Measurements from ENCODE around the gene ADAMTS13. TPM values are rescaled to one million over a fixed set of nuclear protein-coding genes. Genes with fewer than 3 reads are reported as not detected.

ADAMTS13 gene
- total and polyA plus RNA-seq, 2 donors (not counting 1 experiment from before 2014, with no cell fraction given) = 0.78 to 3.1 TPM

DNA sequence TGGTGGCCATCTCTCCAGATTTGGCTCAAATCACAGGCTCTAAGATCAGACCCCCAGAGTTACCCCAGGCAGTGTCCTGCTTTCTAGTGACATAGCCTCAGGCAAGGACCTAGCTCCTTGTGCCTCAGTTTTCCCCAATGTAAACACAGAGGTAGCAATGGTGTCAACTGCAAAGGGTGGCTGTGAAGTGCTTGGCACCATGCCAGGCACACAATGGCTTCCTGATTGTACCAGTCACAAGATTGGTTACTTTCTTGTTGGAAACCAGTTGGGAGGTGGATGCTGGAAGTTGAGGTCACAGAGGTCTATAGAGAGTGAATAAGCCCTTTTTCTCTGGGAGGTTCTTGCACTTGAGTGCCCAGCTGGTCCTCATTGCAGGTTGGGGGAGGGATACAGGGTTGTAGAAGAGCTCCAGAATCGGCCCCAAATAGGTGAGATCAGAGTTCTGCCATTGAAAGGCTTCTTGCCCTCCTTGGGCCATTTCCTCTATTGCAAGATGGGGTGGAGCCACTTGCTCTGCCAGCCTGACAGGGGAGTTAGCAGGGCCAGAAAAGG lies 43.7 kb upstream of the ADAMTS13 start:
- no peak for DNase-seq (ENCODE audit: low read depth in 2 of 2)
- Histone ChIP-seq H3K4me3 (replicated peaks in 1 of 4; ENCODE audit: control extremely low read depth in 1 of 4, insufficient read depth in 1 of 4, low read depth in 3 of 4, low read length in 4 of 4) (no peak overlapping the region), H3K27me3 (ENCODE audit: control insufficient read depth, insufficient read depth, low read length) (no peaks in the 10 kb centered on the region), H3K9ac (ENCODE audit: insufficient read depth, low read length) (no peak overlapping the region), H3K27ac (ENCODE audit: insufficient read depth, low read length) (no peak overlapping the region), H3K4me1 (ENCODE audit: control insufficient read depth, extremely low read depth, insufficient read depth, low read length) (peaks cover 2% of the 10 kb centered on the region), H3K4me2 (ENCODE audit: extremely low read depth, insufficient read depth, low read length) (no peak overlapping the region), H4K20me1 (ENCODE audit: control insufficient read depth, extremely low read depth, insufficient read depth, low read length) (no peaks in the 10 kb centered on the region), H3K36me3 (ENCODE audit: control insufficient read depth, insufficient read depth, low read length) (no peaks in the 10 kb centered on the region), H3K9me3 (ENCODE audit: control insufficient read depth, insufficient read depth, low read depth, low read length) (no peaks in the 10 kb centered on the region), H3K79me2 (ENCODE audit: control insufficient read depth, insufficient read depth, low read length) (peaks cover 23% of the 10 kb centered on the region), H2AFZ (ENCODE audit: low read length) (no peak overlapping the region)
- TF ChIP-seq, protein P1, sequence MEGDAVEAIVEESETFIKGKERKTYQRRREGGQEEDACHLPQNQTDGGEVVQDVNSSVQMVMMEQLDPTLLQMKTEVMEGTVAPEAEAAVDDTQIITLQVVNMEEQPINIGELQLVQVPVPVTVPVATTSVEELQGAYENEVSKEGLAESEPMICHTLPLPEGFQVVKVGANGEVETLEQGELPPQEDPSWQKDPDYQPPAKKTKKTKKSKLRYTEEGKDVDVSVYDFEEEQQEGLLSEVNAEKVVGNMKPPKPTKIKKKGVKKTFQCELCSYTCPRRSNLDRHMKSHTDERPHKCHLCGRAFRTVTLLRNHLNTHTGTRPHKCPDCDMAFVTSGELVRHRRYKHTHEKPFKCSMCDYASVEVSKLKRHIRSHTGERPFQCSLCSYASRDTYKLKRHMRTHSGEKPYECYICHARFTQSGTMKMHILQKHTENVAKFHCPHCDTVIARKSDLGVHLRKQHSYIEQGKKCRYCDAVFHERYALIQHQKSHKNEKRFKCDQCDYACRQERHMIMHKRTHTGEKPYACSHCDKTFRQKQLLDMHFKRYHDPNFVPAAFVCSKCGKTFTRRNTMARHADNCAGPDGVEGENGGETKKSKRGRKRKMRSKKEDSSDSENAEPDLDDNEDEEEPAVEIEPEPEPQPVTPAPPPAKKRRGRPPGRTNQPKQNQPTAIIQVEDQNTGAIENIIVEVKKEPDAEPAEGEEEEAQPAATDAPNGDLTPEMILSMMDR (conservative IDR thresholded peaks at IDR 0.05 in 1 of 2, IDR thresholded peaks at IDR 0.05 in 1 of 2; ENCODE audit: low read depth in 1 of 2, low read length in 2 of 2) = no peak
- no peak for TF ChIP-seq EZH2 (IDR thresholded peaks at IDR 0.05; ENCODE audit: low read length, missing control alignments)

DNA sequence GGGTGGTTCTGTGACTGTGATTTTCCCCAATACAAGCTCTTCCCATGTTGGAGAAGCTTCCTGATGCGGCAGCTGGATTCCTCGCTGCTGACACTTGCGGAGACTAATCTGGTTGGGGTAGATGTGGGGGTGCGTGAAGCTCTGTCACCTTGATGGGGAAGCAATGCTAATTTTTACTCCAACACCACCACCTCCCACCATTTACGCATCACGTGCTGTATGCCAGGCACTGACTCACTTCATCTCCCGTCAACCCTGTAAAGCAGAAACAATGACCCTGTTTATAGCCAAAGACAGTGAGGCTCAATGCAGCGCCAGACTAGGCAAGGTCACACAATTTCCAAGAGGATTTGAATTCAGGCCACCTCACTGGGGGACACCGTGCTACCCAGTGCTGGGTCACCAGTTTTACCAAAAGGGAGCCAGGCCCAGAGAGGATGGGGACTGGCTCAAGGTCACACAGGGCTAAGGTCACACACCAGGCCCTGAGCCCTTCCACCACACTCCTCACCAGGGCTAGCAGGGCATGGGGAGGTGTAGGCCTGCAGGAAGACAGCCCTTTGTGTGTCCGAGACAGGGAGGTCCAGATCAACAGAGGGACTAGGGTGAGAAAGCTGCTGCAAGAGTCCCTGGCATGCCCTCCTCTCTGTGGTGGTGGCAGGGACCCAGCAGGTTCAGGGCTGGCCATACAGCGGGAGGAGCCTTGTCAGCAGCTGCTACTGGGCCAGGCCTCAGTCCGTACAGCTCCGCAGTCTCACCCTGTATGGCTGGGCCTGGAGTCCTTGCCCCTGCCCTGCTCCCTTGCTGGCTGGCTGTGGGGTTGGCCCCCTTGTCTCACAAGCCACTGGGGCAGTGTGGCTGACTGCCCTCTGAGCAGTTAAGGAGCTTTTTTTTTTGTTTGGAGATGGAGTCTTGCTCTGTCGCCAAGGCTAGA lies 42.7 kb upstream of the ADAMTS13 start:
- Histone ChIP-seq H3K79me2 (ENCODE audit: control insufficient read depth, insufficient read depth, low read length) (peaks cover 14% of the 10 kb centered on the region), H3K4me1 (ENCODE audit: control insufficient read depth, extremely low read depth, insufficient read depth, low read length) (peaks cover 2% of the 10 kb centered on the region), H3K9me3 (ENCODE audit: control insufficient read depth, insufficient read depth, low read depth, low read length) (no peaks in the 10 kb centered on the region), H3K4me2 (ENCODE audit: extremely low read depth, insufficient read depth, low read length) (no peak overlapping the region), H3K27ac (ENCODE audit: insufficient read depth, low read length) (no peak overlapping the region), H3K9ac (ENCODE audit: insufficient read depth, low read length) (no peak overlapping the region), H4K20me1 (ENCODE audit: control insufficient read depth, extremely low read depth, insufficient read depth, low read length) (no peaks in the 10 kb centered on the region), H3K4me3 (replicated peaks in 1 of 4; ENCODE audit: control extremely low read depth in 1 of 4, insufficient read depth in 1 of 4, low read depth in 3 of 4, low read length in 4 of 4) (no peak overlapping the region), H3K27me3 (ENCODE audit: control insufficient read depth, insufficient read depth, low read length) (no peaks in the 10 kb centered on the region), H3K36me3 (ENCODE audit: control insufficient read depth, insufficient read depth, low read length) (no peaks in the 10 kb centered on the region), H2AFZ (ENCODE audit: low read length) (no peak overlapping the region)
- DNase-seq (ENCODE audit: low read depth in 2 of 2) = no peak
- no peak for TF ChIP-seq EZH2 (IDR thresholded peaks at IDR 0.05; ENCODE audit: low read length, missing control alignments)
- TF ChIP-seq, protein P1 (conservative IDR thresholded peaks at IDR 0.05 in 1 of 2, IDR thresholded peaks at IDR 0.05 in 1 of 2; ENCODE audit: low read depth in 1 of 2, low read length in 2 of 2) = no peak

DNA sequence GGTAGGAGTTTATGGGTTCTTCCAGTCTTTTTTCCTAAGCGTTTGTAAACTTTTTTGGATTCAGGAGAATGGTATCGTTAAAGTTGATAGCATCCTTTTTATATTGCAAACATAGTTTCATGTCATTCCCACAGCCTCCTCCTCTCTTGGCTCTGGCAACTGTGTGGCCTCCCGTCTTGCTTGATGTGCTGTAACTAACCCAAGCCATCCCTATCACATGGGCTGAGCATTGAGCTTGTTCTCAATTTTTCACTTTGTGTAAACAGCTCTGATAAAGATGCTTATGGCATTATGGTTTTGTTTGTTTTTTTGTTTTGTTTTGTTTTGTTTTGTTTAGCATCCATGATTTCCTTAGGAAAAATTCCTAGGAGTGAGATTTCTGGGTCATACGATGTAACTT lies 41.4 kb upstream of the ADAMTS13 start:
- DNase-seq (ENCODE audit: low read depth in 2 of 2) = no peak
- Histone ChIP-seq H3K36me3 (ENCODE audit: control insufficient read depth, insufficient read depth, low read length) (no peaks in the 10 kb centered on the region), H3K4me2 (ENCODE audit: extremely low read depth, insufficient read depth, low read length) (no peak overlapping the region), H3K79me2 (ENCODE audit: control insufficient read depth, insufficient read depth, low read length) (peaks cover under 1% of the 10 kb centered on the region), H3K4me3 (replicated peaks in 1 of 4; ENCODE audit: control extremely low read depth in 1 of 4, insufficient read depth in 1 of 4, low read depth in 3 of 4, low read length in 4 of 4) (no peak overlapping the region), H3K9me3 (ENCODE audit: control insufficient read depth, insufficient read depth, low read depth, low read length) (no peaks in the 10 kb centered on the region), H3K4me1 (ENCODE audit: control insufficient read depth, extremely low read depth, insufficient read depth, low read length) (peaks cover 2% of the 10 kb centered on the region), H4K20me1 (ENCODE audit: control insufficient read depth, extremely low read depth, insufficient read depth, low read length) (no peaks in the 10 kb centered on the region), H2AFZ (ENCODE audit: low read length) (no peak overlapping the region), H3K27me3 (ENCODE audit: control insufficient read depth, insufficient read depth, low read length) (no peaks in the 10 kb centered on the region), H3K27ac (ENCODE audit: insufficient read depth, low read length) (no peak overlapping the region), H3K9ac (ENCODE audit: insufficient read depth, low read length) (no peak overlapping the region)
- no peak for TF ChIP-seq EZH2 (IDR thresholded peaks at IDR 0.05; ENCODE audit: low read length, missing control alignments)
- TF ChIP-seq, protein P1 (conservative IDR thresholded peaks at IDR 0.05 in 1 of 2, IDR thresholded peaks at IDR 0.05 in 1 of 2; ENCODE audit: low read depth in 1 of 2, low read length in 2 of 2) = no peak
